Small intestine (tissue), 7 donors: ENCODE measurements around the gene CYP4F22. TPM values are rescaled to one million over a fixed set of nuclear protein-coding genes. Genes with fewer than 3 reads are reported as not detected.
"Not testable (repeated sequence)": the region's sequence is repeated elsewhere in the genome, so short reads cannot be mapped to it uniquely, and the experiment has no call there.

Source experiments
- DNase-seq, 2 donors: peaks; one replicate each; pipeline versions ENCODE4 v3.0.0 to v3.0.0-alpha.2; 2013
- FAIRE-seq: peaks from 2 replicates; lab custom pipeline; 2012; peaks lifted over from hg19 to GRCh38; lab: Jason Lieb, UNC
- H3K27ac ChIP-seq, 3 donors: one replicate each; pipeline ENCODE4 v1.5.1; 2013; ENCODE audit warnings: low read length in 2 of 3, mild to moderate bottlenecking in 2 of 3, control low read depth in 1 of 3, inconsistent platforms in 1 of 3, low read depth in 1 of 3, moderate library complexity in 1 of 3
- H3K27me3 ChIP-seq, 3 donors: one replicate each; pipeline ENCODE4 v1.6.1; 2013; ENCODE audit warnings: low read length in 3 of 3, inconsistent platforms in 1 of 3; ENCODE audit not compliant: control insufficient read depth in 3 of 3, insufficient read depth in 3 of 3
- H3K36me3 ChIP-seq, 3 donors: one replicate each; pipeline ENCODE4 v1.6.1; 2013; ENCODE audit warnings: low read length in 3 of 3, inconsistent platforms in 1 of 3, low read depth in 1 of 3, mild to moderate bottlenecking in 1 of 3, moderate library complexity in 1 of 3; ENCODE audit not compliant: control insufficient read depth in 3 of 3, insufficient read depth in 2 of 3
- H3K4me1 ChIP-seq, 3 donors: one replicate each; pipeline ENCODE4 v1.6.1; 2013; ENCODE audit warnings: low read length in 2 of 3, inconsistent platforms in 1 of 3, low read depth in 1 of 3, mild to moderate bottlenecking in 1 of 3, moderate library complexity in 1 of 3; ENCODE audit not compliant: control insufficient read depth in 3 of 3, insufficient read depth in 2 of 3
- H3K4me3 ChIP-seq, 3 donors: one replicate each; pipeline ENCODE4 v1.5.1; 2013; ENCODE audit warnings: low read length in 3 of 3, control low read depth in 1 of 3, inconsistent platforms in 1 of 3, low read depth in 1 of 3, mild to moderate bottlenecking in 1 of 3, moderate library complexity in 1 of 3
- H3K9me3 ChIP-seq, 2 donors: one replicate each; pipeline ENCODE4 v1.6.1; 2013; ENCODE audit warnings: low read depth in 1 of 2, low read length in 1 of 2; ENCODE audit not compliant: control insufficient read depth in 2 of 2, insufficient read depth in 1 of 2
- WGBS, 3 donors: extraction: QIAGEN DNeasy Blood & Tissue Kit; methylation state at CpG; one replicate each; pipeline ENCODE4 v1.1.7; 2013; 5-methylcytosine and 5-hydroxymethylcytosine counted together
- polyA plus RNA-seq, 4 donors: library from polyadenylated mRNA; stranded (reverse) in 3 of 4; unstranded in 1 of 4; fragments of 200-250 nt in 3 of 4; fragments of 120-200 nt in 1 of 4; gene quantifications; one replicate each; pipeline versions ENCODE4 v1.2.1 to v1.2.3, GENCODE V29; 2013
- donor health status: healthy with polysubstance abuse.
- donor health status: control.
- donor health status: control.
- donor health status: Bipolar disorder and iron deficiency.
- donor health status: healthy.

The CYP4F22 gene
- polyA plus RNA-seq, 4 donors: 0.09 to 0.15 TPM; not detected in 2

GRCh38 chr19:15479391-15480345 is 28.7 kb upstream of the CYP4F22 start, which contains the start of gene PGLYRP2:
Gene PGLYRP2 (minus strand): TSS chr19:15479501. CDS start chr19:15479371, 130 bp downstream.
- FAIRE-seq: no peak
- Histone ChIP-seq H3K27ac (no peak within 1 kb of the TSS), H3K27me3 (no peaks in the 10 kb centered on the region), H3K36me3 (no peaks in the 10 kb centered on the region), H3K4me3 (no peak within 1 kb of the TSS), H3K9me3 (peaks cover 0 to 6% of the 10 kb centered on the region in 2 donors), H3K4me1 (no peaks in the 10 kb centered on the region)
- no peak for DNase-seq
- WGBS, 3 donors: 52 to 58% (median 54%) methylated on average over 16 of the region's 16 CpGs

GRCh38 chr19:15480996-15481395 is 27.3 kb upstream of the CYP4F22 start:
- DNase-seq, H3K4me3 ChIP-seq, H3K36me3 ChIP-seq, FAIRE-seq, H3K9me3 ChIP-seq, H3K27ac ChIP-seq, H3K27me3 ChIP-seq, H3K4me1 ChIP-seq: not testable (repeated sequence)
- WGBS, 3 donors: 88 to 93% (median 91%) methylated on average over 7 of the region's 7 CpGs

DNA sequence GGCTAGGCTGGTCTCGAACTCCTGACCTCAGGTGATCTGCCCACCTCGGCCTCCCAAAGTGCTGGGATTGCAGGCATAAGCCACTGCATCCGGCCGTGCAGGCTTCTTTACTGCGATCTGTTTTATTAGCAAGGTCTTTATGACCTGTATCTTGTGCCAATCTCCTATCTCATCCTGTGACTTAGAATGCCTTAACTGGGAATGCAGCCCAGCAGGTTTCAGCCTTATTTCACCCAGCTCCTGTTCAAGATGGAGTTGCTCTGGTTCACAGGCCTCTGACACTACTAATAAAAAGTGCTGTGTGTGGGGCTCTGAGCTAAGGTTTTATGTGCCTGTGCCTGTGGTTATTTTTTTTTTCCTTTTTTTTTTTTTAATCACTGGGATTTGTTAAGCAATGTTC is 22.6 kb upstream of the CYP4F22 start:
- H3K4me1 ChIP-seq, FAIRE-seq: not testable (repeated sequence)

DNA sequence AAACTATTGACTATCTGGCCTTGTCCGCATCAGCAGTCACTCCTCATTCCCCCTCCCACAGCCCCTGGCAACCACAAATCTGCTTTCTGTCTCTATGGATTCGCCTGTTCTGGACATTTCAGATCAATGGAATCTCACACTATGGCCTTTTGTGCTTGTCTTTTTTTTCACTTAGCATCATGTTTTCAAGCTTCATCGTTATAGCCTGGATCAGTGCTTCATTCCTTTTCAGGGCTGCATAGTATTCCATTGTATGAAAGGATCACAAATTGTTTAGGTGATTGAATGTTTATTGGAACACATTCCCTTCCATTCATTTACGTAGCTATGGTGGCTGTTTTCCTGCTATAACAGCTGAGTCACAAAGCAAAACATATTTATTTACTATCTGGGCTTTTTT is 21.3 kb upstream of the CYP4F22 start:
- Histone ChIP-seq H3K27me3 (no peaks in the 10 kb centered on the region), H3K4me1 (no peaks in the 10 kb centered on the region), H3K9me3 (no peaks in the 10 kb centered on the region), H3K4me3 (no peak overlapping the region), H3K36me3 (no peaks in the 10 kb centered on the region), H3K27ac (no peak overlapping the region)
- DNase-seq: no peak
- no peak for FAIRE-seq
- WGBS, 3 donors: 87 to 93% (median 90%) methylated on average over 4 of the region's 4 CpGs

More for the DNA sequence above, 22.6 kb upstream of the CYP4F22 start:
- not testable (repeated sequence) for H3K36me3 ChIP-seq, H3K9me3 ChIP-seq, H3K4me3 ChIP-seq, DNase-seq, H3K27me3 ChIP-seq, H3K27ac ChIP-seq
- WGBS, 3 donors: 22 to 71% (median 49%) methylated on average over 5 of the region's 5 CpGs

DNA sequence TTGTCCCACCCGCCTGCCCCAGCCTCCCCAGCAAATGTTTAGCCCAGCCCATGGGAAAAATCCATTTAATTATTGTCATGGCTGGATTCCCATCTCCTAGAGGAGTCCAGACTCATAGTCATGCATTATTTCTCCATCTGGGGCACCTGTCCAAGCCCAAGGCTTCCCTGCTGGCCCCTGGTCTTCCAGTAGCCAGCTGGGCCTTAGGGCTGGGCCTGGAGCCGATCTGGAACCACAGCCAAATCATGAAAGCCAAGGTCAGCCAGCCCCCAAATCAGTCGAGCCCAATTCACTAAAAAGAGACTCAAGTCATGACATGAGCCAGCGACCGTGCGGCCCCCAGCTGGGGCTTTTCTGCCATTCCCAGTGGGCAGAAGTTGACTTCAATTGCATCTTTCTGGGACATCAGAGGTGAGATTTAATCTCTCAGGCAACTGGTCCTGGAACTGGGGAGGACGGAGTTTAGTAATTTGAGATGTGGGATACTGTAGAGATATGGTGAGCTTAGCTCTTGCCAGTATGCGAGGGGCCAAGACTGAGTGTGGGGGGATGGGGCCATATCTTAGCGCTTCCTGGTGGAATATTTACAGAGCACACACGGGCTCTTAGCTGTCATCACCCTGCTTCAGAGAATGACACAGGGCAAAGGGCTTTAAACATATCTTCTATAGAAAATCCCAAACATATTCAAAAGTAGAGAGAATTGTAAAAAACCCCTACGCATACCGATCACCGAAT is 19.7 kb upstream of the CYP4F22 start:
- no peak for DNase-seq
- WGBS, 3 donors: 63 to 69% (median 65%) methylated on average over 13 of the region's 13 CpGs

GRCh38 chr19:15495151-15495550 is 13.2 kb upstream of the CYP4F22 start:
- 35 to 77% (median 54%) methylated on average over 1 of the region's 1 CpG for whole genome bisulfite sequencing, 3 donors
- no peak overlapping the region for H3K27ac ChIP-seq

More for the DNA sequence above, 19.7 kb upstream of the CYP4F22 start:
- H3K36me3 ChIP-seq: no peaks in the 10 kb centered on the region
- H3K4me3 ChIP-seq: no peak overlapping the region
- H3K4me1 ChIP-seq: no peaks in the 10 kb centered on the region
- FAIRE-seq: no peak
- no peaks in the 10 kb centered on the region for H3K27me3 ChIP-seq
- H3K9me3 ChIP-seq: no peaks in the 10 kb centered on the region
- H3K27ac ChIP-seq: no peak overlapping the region

GRCh38 chr19:15498156-15498858 is 10.0 kb upstream of the CYP4F22 start:
- Histone ChIP-seq H3K27ac (no peak overlapping the region), H3K9me3 (no peaks in the 10 kb centered on the region), H3K27me3 (no peaks in the 10 kb centered on the region), H3K4me3 (no peak overlapping the region), H3K36me3 (no peaks in the 10 kb centered on the region), H3K4me1 (no peaks in the 10 kb centered on the region)
- DNase-seq (no peak), FAIRE-seq (no peak)
- 47 to 68% (median 58%) methylated on average over 10 of the region's 10 CpGs for WGBS, 3 donors

More at GRCh38 chr19:15495151-15495550, 13.2 kb upstream of the CYP4F22 start:
- H3K27me3 ChIP-seq: no peaks in the 10 kb centered on the region
- DNase-seq: no peak
- H3K9me3 ChIP-seq: no peaks in the 10 kb centered on the region
- no peak for FAIRE-seq
- no peaks in the 10 kb centered on the region for H3K4me1 ChIP-seq
- no peaks in the 10 kb centered on the region for H3K36me3 ChIP-seq
- H3K4me3 ChIP-seq: no peak overlapping the region

DNA sequence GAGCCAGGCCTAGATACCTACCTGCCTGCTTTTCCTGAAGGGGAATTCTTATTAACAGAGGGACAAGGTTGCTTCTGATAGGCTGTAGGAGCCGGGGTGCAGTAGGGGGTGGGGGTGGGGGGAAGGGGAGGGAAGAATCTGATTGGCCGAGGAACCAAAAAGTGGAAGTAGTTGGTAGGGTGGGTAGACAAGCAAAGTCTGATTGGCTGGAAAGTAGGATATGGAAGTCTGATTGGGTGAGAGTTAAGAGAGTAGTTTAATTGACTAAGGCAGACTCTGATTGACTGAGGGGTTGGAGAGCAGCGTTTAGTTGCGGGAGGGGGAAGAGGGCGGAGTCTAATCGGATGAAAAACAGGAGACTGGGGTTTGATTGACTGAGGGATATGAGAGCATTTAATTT is 9.4 kb upstream of the CYP4F22 start:
- FAIRE-seq (no peak), DNase-seq (no peak)
- H3K27ac ChIP-seq: no peak overlapping the region
- no peaks in the 10 kb centered on the region for H3K4me1 ChIP-seq
- no peaks in the 10 kb centered on the region for H3K36me3 ChIP-seq
- 55 to 65% (median 63%) methylated on average over 6 of the region's 6 CpGs for WGBS, 3 donors
- H3K9me3 ChIP-seq: no peaks in the 10 kb centered on the region
- no peaks in the 10 kb centered on the region for H3K27me3 ChIP-seq
- H3K4me3 ChIP-seq: no peak overlapping the region
